Measurements from ENCODE around the gene FAM174C. TPM values are rescaled to one million over a fixed set of nuclear protein-coding genes. Genes with fewer than 3 reads are reported as not detected.

FAM174C gene
- total and polyA plus RNA-seq, 10 of the 15 experiments (the other 5 are each of a cell fraction or from before 2014, with no cell fraction given): 0.89 to 94.6 (median 43.6) TPM

- TF ChIP-seq PRDM15 (CRISPR knock-in tag; IDR thresholded peaks at IDR 0.05) (no peak), SUPT20H (IDR thresholded peaks at IDR 0.05; ENCODE audit: borderline replicate concordance, control insufficient read depth, low read depth, low read length) (no peak), TCF12 (IDR thresholded peaks at IDR 0.05; ENCODE audit: low read depth, low read length) (peak; percentile 55; the same call in 1 of the 2 replicates), ZNF207 (IDR thresholded peaks at IDR 0.05; ENCODE audit: borderline replicate concordance) (no peak), ZZZ3 (IDR thresholded peaks at IDR 0.05; ENCODE audit: control insufficient read depth, insufficient read length, low read depth) (no peak), MEF2A (IDR thresholded peaks at IDR 0.05; ENCODE audit: insufficient read depth, low read depth, low read length) (no peak), GATAD2B (conservative IDR thresholded peaks at IDR 0.05; ENCODE audit: low read depth) (no peak), RAD51 (IDR thresholded peaks at IDR 0.05) (no peak), ETV6 (conservative IDR thresholded peaks at IDR 0.05 in 1 of 2, IDR thresholded peaks at IDR 0.05 in 1 of 2; ENCODE audit: borderline replicate concordance in 1 of 2, low read depth in 1 of 2) (no peak), TCF3 (IDR thresholded peaks at IDR 0.05; ENCODE audit: borderline replicate concordance, insufficient read depth, low read depth, low read length) (peak; percentile 91), GABPA (IDR thresholded peaks at IDR 0.05; ENCODE audit: low read depth) (no peak), ZNF592 (IDR thresholded peaks at IDR 0.05) (no peak), POLR2AphosphoS2 (IDR thresholded peaks at IDR 0.05; ENCODE audit: low read depth, low read length) (peak; percentile 100), RBBP5 (conservative IDR thresholded peaks at IDR 0.05) (no peak), SKIL (IDR thresholded peaks at IDR 0.05; ENCODE audit: low read depth, poor library complexity, severe bottlenecking) (no peak), CHD4 (IDR thresholded peaks at IDR 0.05) (no peak), BCL11A (IDR thresholded peaks at IDR 0.05; ENCODE audit: low read depth, low read length) (peak; percentile 11; the same call in 1 of the 2 replicates), POLR2AphosphoS5 (IDR thresholded peaks at IDR 0.05; ENCODE audit: low read length) (peak; percentile 98)
- TF ChIP-seq, protein P1, sequence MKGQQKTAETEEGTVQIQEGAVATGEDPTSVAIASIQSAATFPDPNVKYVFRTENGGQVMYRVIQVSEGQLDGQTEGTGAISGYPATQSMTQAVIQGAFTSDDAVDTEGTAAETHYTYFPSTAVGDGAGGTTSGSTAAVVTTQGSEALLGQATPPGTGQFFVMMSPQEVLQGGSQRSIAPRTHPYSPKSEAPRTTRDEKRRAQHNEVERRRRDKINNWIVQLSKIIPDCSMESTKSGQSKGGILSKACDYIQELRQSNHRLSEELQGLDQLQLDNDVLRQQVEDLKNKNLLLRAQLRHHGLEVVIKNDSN (IDR thresholded peaks at IDR 0.05; ENCODE audit: borderline replicate concordance, extremely low read length, insufficient read depth, low read depth, low read length): no peak
These were observed 6.3 kb upstream of the FAM174C start, which contains the start of gene CIRBP (continued) for GRCh38 chr19:1269065-1269477.

Data from GM12878 (cell line).